ENCODE data around the gene TMEM163.
"Not testable (repeated sequence)": the region's sequence is repeated elsewhere in the genome, so short reads cannot be mapped to it uniquely, and the experiment has no call there.

The TMEM163 gene

DNA sequence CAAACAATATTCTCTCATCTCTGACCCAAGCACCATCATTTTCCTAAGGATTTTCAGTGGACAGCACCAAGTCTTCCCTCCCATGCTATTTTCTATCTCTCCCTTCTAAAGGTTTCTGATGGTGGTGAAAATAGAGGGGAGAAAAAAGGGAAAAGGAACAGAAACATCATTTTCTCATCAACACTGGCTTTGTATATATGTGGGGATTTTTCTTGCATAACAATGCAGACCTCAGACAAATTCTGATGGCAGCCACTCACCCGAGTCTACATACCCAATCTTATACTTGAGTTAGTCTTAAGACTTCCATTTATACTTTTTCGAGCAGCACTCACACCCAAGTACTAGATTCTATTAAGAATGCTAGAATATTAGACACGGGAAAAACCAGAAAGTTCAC lies 95.8 kb downstream of the TMEM163 start:
- H3K27ac ChIP-seq: no peak overlapping the region
- H3K4me3 ChIP-seq: no peak overlapping the region
- DNase-seq (ENCODE audit: low spot score): no peak
- TF ChIP-seq, protein P1, sequence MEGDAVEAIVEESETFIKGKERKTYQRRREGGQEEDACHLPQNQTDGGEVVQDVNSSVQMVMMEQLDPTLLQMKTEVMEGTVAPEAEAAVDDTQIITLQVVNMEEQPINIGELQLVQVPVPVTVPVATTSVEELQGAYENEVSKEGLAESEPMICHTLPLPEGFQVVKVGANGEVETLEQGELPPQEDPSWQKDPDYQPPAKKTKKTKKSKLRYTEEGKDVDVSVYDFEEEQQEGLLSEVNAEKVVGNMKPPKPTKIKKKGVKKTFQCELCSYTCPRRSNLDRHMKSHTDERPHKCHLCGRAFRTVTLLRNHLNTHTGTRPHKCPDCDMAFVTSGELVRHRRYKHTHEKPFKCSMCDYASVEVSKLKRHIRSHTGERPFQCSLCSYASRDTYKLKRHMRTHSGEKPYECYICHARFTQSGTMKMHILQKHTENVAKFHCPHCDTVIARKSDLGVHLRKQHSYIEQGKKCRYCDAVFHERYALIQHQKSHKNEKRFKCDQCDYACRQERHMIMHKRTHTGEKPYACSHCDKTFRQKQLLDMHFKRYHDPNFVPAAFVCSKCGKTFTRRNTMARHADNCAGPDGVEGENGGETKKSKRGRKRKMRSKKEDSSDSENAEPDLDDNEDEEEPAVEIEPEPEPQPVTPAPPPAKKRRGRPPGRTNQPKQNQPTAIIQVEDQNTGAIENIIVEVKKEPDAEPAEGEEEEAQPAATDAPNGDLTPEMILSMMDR (IDR thresholded peaks at IDR 0.05): no peak

DNA sequence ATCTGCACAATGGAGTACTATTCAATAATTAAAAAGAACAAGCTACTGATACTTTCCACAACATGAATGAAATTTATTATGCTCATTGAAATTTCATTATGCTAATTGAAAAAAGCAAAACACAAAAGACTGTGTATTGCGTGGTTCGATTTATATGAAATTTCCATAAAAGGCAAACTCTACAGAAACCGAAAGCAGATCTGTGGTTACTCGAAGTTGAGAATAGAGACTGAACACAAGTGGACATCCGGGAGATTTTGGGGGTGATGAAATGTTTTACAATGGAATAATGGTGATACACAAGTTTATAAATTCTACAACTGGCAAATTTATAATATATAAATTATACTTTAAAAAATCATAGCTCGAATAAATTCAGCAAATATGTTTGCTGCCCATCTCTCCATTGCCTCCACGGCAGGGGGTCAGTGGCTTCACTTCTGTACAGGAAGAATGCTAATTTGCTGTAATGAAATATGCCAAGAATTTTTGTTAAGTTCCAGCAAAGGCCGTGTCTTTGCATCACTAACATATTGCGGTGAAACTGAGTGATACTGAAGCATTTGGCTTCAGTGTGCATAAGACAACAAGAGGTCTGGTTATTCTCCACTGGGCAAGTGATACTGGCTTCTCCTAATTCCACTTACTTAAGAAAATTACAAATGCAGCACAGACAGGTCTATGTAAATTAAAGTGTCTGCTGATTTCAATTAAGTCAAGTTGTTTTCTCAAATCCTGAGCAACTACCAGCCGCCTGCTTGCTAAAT lies 96.7 kb downstream of the TMEM163 start:
- no peak for DNase-seq (ENCODE audit: low spot score)
- no peak overlapping the region for H3K4me3 ChIP-seq

DNA sequence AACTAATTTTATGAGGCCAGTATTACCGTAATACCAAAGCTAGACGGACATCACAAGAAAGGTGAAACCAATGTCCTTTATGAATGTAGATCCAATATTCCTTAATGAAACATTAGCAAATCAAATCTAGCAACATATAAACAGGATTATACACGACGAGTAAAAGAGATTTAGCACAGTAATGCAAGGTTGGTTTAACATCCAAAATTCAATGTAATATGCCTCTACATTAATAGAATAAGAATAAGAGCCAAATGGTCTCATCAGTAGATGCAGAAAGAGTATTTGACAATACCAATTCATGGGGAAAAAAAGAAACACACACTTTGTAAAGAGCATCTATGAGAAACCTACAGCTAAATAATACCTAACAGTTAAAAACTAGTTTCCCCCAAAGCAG lies 99.5 kb downstream of the TMEM163 start:
- Histone ChIP-seq H3K4me3 (no peak overlapping the region), H3K27ac (no peak overlapping the region)
- TF ChIP-seq, protein P1 (IDR thresholded peaks at IDR 0.05): no peak
- DNase-seq (ENCODE audit: low spot score): no peak

More for the DNA sequence above, 96.7 kb downstream of the TMEM163 start:
- H3K27ac ChIP-seq: no peak overlapping the region
- TF ChIP-seq, protein P1 (IDR thresholded peaks at IDR 0.05): no peak

DNA sequence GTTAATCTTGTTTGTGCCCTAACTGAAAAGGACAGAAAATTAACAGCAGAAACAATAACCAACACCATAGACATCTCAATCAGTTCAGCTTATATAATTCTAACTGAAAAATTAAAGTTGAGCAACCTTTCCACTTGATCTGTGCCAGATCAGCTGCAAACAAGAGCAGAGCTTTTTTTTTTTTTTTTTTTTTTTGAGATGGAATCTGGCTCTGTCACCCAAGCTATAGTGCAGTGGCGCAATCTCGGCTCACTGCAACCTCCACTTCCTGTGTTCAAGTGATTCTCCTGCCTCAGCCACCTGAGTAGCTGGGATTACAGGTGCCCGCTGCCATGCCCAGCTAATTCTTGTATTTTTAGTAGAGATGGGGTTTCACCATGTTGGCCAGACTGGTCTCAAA lies 103.3 kb downstream of the TMEM163 start:
- DNase-seq (ENCODE audit: low spot score); H3K4me3 ChIP-seq; H3K27ac ChIP-seq: not testable (repeated sequence)

DNA sequence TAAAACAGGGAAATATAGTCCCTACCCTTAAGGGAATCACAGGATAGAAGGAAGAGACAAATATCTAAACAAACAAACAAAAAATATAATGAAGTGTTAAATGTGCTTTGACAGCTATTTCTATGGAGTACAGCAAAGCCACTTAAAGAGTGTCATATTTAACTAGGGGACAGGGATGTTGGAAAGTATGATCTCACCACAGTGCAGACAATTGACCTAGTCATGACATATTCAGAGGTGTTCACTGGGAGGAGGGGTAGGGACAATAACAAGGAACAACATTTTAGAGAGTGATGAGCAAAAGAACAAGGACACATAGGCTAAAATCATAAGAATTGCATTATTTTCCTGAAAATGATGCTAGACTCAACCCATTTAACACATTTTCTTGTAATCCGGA lies 107.5 kb downstream of the TMEM163 start:
- no peak for DNase-seq (ENCODE audit: low spot score)
- TF ChIP-seq, protein P1 (IDR thresholded peaks at IDR 0.05): no peak

DNA sequence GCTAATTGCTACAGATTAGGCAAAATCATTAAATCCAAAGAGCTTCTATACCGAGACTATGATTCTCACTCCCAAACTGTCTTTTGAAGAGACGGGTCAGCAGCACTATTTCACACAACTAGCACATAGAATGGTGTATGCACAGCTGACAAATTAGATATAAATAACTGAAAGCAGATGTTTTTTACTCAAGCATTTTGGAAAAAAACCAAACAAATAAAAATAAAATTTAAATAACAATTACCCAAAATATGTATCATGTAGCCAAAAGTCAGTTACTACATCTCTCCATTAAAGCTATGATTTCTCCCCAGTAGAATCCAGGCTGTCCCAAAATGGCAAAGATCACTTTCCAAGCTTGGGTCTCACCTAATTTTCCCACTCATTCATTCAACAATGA lies 107.9 kb downstream of the TMEM163 start:
- DNase-seq (ENCODE audit: low spot score): no peak
- TF ChIP-seq, protein P1 (IDR thresholded peaks at IDR 0.05): no peak
- Histone ChIP-seq H3K27ac (no peak overlapping the region), H3K4me3 (no peak overlapping the region)

More for the DNA sequence above, 107.5 kb downstream of the TMEM163 start:
- Histone ChIP-seq H3K27ac (no peak overlapping the region), H3K4me3 (no peak overlapping the region)

DNA sequence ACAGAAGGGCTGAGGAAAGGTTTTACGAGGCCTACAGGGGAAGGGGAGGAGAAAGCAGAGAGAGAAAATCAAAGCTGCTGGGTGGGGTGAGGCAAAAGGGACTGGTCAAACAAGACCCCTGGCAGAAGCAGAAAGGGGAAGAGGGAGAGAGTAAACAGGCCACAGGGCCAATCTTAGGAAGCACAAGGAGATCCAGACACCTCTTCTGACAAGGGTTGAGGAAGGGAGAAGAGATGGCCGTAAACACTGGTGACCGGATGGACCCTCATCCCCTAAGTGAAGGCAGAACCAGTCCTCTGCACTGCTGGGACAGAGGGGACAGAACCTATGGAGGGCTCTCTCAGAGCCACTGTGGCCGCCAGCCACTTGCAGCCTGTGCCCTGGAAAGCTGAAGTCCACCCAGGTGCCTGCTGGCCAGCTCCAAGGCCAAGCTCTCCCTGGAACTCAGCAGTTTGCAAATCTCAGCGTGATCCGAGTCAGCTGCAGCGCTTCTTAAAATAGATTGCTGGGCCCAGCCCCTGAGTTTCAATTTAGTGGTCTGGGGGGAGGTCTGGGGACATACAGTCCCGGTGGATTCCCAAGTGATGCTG lies 108.8 kb downstream of the TMEM163 start:
- no peak overlapping the region for H3K4me3 ChIP-seq
- H3K27ac ChIP-seq: no peak overlapping the region
- no peak for DNase-seq (ENCODE audit: low spot score)
- TF ChIP-seq, protein P1 (IDR thresholded peaks at IDR 0.05): no peak
